Cardiac muscle cell (in vitro differentiated cells and primary cell): Measurements from ENCODE around the gene RGS7. TPM values are rescaled to one million over a fixed set of nuclear protein-coding genes. Genes with fewer than 3 reads are reported as not detected.

Source experiments
- DNase-seq, 2 donors: peaks; one replicate each; pipeline versions ENCODE4 v3.0.0 to v3.0.0-alpha.2; 2010 to 2017; ENCODE audit warnings: low read depth in 1 of 2, low spot score in 1 of 2
- H3K27ac ChIP-seq: fragments of 200-600 bp; sonication (generic); 2 replicates; pipeline ENCODE4 v1.5.1; 2016
- H3K27me3 ChIP-seq: fragments of 200-600 bp; sonication (generic); 2 replicates; pipeline ENCODE4 v1.6.0; 2016; ENCODE audit warnings: control low read depth
- H3K36me3 ChIP-seq: fragments of 200-600 bp; sonication (generic); 2 replicates; pipeline ENCODE4 v1.5.1; 2016; ENCODE audit warnings: control low read depth
- H3K4me1 ChIP-seq: fragments of 200-600 bp; sonication (generic); 2 replicates; pipeline ENCODE4 v1.8.1; 2017; ENCODE audit warnings: low read depth, mild to moderate bottlenecking, mixed run types
- H3K4me3 ChIP-seq: fragments of 200-600 bp; sonication (generic); 2 replicates; pipeline ENCODE4 v1.5.1; 2016; ENCODE audit warnings: mild to moderate bottlenecking
- H3K9me3 ChIP-seq: fragments of 200-600 bp; sonication (generic); 2 replicates; pipeline ENCODE4 v1.5.1; 2017; ENCODE audit warnings: low read depth, mild to moderate bottlenecking, control low read depth
- CTCF ChIP-seq: IDR thresholded peaks from 2 replicates; pipeline ENCODE4 v1.5.1; 2012; ENCODE audit warnings: low read depth, mild to moderate bottlenecking, low read length
- polyA plus RNA-seq: library from polyadenylated mRNA; unstranded; fragments of >200 nt; fragmentation: Nextera tagmentation; extraction: Ambion mirVana; gene quantifications from 2 replicates; pipeline ENCODE4 v1.2.1, GENCODE V29; 2016
- total RNA-seq: library from RNA; depleted of rRNA; stranded (reverse); fragments of >200 nt; gene quantifications from 2 replicates; pipeline ENCODE4 v1.2.3, GENCODE V29; 2016

The RGS7 gene
- total and polyA plus RNA-seq, 2 experiments from 2014 or later, result not detected

GRCh38 chr1:240998441-240999015, 358.5 kb downstream of the RGS7 start:
- no peak for DNase-seq
- TF ChIP-seq CTCF, result no peak
- H3K4me3 ChIP-seq, result no peak overlapping the region
- H3K9me3 ChIP-seq, result no peaks in the 10 kb centered on the region
- no peak overlapping the region for H3K27ac ChIP-seq
- H3K4me1 ChIP-seq, result no peaks in the 10 kb centered on the region
- H3K36me3 ChIP-seq, result no peaks in the 10 kb centered on the region
- H3K27me3 ChIP-seq, result no peaks in the 10 kb centered on the region

GRCh38 chr1:240998024-240998423, 359.0 kb downstream of the RGS7 start:
- Histone ChIP-seq H3K36me3 (no peaks in the 10 kb centered on the region), H3K4me1 (no peaks in the 10 kb centered on the region), H3K4me3 (no peak overlapping the region), H3K9me3 (no peaks in the 10 kb centered on the region), H3K27ac (no peak overlapping the region), H3K27me3 (no peaks in the 10 kb centered on the region)
- TF ChIP-seq CTCF, result no peak
- DNase-seq, result no peak

GRCh38 chr1:240993004-240993403, 364.0 kb downstream of the RGS7 start:
- no peaks in the 10 kb centered on the region for H3K9me3 ChIP-seq
- H3K4me1 ChIP-seq, result no peaks in the 10 kb centered on the region
- no peak for DNase-seq
- H3K27me3 ChIP-seq, result no peaks in the 10 kb centered on the region
- no peak overlapping the region for H3K27ac ChIP-seq
- H3K36me3 ChIP-seq, result no peaks in the 10 kb centered on the region
- TF ChIP-seq CTCF, result no peak
- H3K4me3 ChIP-seq, result no peak overlapping the region

GRCh38 chr1:240991230-240991629, 365.8 kb downstream of the RGS7 start:
- H3K36me3 ChIP-seq, result no peaks in the 10 kb centered on the region
- DNase-seq, result no peak
- no peak overlapping the region for H3K27ac ChIP-seq
- H3K27me3 ChIP-seq, result no peaks in the 10 kb centered on the region
- no peaks in the 10 kb centered on the region for H3K4me1 ChIP-seq
- no peaks in the 10 kb centered on the region for H3K9me3 ChIP-seq
- TF ChIP-seq CTCF, result no peak
- no peak overlapping the region for H3K4me3 ChIP-seq

- Histone ChIP-seq H3K9me3 (no peaks in the 10 kb centered on the region), H3K4me3 (no peak overlapping the region), H3K27ac (no peak overlapping the region), H3K27me3 (no peaks in the 10 kb centered on the region), H3K36me3 (no peaks in the 10 kb centered on the region), H3K4me1 (no peaks in the 10 kb centered on the region)
- DNase-seq, result no peak
- no peak for TF ChIP-seq CTCF
These were observed 369.1 kb downstream of the RGS7 start for GRCh38 chr1:240987928-240988327.

- Histone ChIP-seq H3K9me3 (no peaks in the 10 kb centered on the region), H3K27ac (no peak overlapping the region), H3K4me1 (no peaks in the 10 kb centered on the region), H3K27me3 (no peaks in the 10 kb centered on the region), H3K36me3 (no peaks in the 10 kb centered on the region), H3K4me3 (no peak overlapping the region)
- DNase-seq, result no peak
- TF ChIP-seq CTCF, result no peak
These were observed 371.9 kb downstream of the RGS7 start for GRCh38 chr1:240985081-240985480.
